ENCODE measurements around the gene SIRT3.
"Not testable (repeated sequence)": the region's sequence is repeated elsewhere in the genome, so short reads cannot be mapped to it uniquely, and the experiment has no call there.

SIRT3 gene

GRCh38 chr11:223884-224283 is 12.3 kb downstream of the SIRT3 start:
- Histone ChIP-seq H3K27me3 (ENCODE audit: insufficient read depth, low read length) (no peaks in the 10 kb centered on the region), H2AFZ (ENCODE audit: low read depth, low read length) (no peak overlapping the region), H3K4me1 (ENCODE audit: insufficient read depth, low read length) (no peaks in the 10 kb centered on the region), H3K36me3 (ENCODE audit: insufficient read depth, low read length) (peaks cover 20% of the 10 kb centered on the region), H3K9me3 (ENCODE audit: low read length) (no peaks in the 10 kb centered on the region), H3K4me3 (ENCODE audit: low read length) (no peak overlapping the region)

- Histone ChIP-seq H3K9me3 (ENCODE audit: low read length) (no peaks in the 10 kb centered on the region), H3K27me3 (ENCODE audit: insufficient read depth, low read length) (no peaks in the 10 kb centered on the region)
Measured at GRCh38 chr11:223026-223789, 12.9 kb downstream of the SIRT3 start.

GRCh38 chr11:221998-222789 is 13.9 kb downstream of the SIRT3 start:
- Histone ChIP-seq H3K27me3 (ENCODE audit: insufficient read depth, low read length) (no peaks in the 10 kb centered on the region), H3K4me1 (ENCODE audit: insufficient read depth, low read length) (no peaks in the 10 kb centered on the region), H3K36me3 (ENCODE audit: insufficient read depth, low read length) (peaks cover 22% of the 10 kb centered on the region), H2AFZ (ENCODE audit: low read depth, low read length) (no peak overlapping the region), H3K9me3 (ENCODE audit: low read length) (no peaks in the 10 kb centered on the region), H3K4me3 (ENCODE audit: low read length) (no peak overlapping the region)

More at GRCh38 chr11:223026-223789, 12.9 kb downstream of the SIRT3 start:
- Histone ChIP-seq H3K4me1 (ENCODE audit: insufficient read depth, low read length) (no peaks in the 10 kb centered on the region), H2AFZ (ENCODE audit: low read depth, low read length) (no peak overlapping the region), H3K36me3 (ENCODE audit: insufficient read depth, low read length) (peaks cover 22% of the 10 kb centered on the region), H3K4me3 (ENCODE audit: low read length) (no peak overlapping the region)

- H2AFZ ChIP-seq (ENCODE audit: low read depth, low read length), result no peak overlapping the region
- H3K4me1 ChIP-seq (ENCODE audit: insufficient read depth, low read length), result no peaks in the 10 kb centered on the region
- H3K9me3 ChIP-seq (ENCODE audit: low read length), result no peaks in the 10 kb centered on the region
- peaks cover 24% of the 10 kb centered on the region for H3K36me3 ChIP-seq (ENCODE audit: insufficient read depth, low read length)
- no peaks in the 10 kb centered on the region for H3K27me3 ChIP-seq (ENCODE audit: insufficient read depth, low read length)
- H3K4me3 ChIP-seq (ENCODE audit: low read length), result no peak overlapping the region
Measured at GRCh38 chr11:221539-221938, 14.6 kb downstream of the SIRT3 start.

GRCh38 chr11:220641-221215 is 15.4 kb downstream of the SIRT3 start:
- not testable (repeated sequence) for H3K4me1 ChIP-seq (ENCODE audit: insufficient read depth, low read length); H2AFZ ChIP-seq (ENCODE audit: low read depth, low read length); H3K9me3 ChIP-seq (ENCODE audit: low read length); H3K4me3 ChIP-seq (ENCODE audit: low read length); H3K27me3 ChIP-seq (ENCODE audit: insufficient read depth, low read length)
- H3K36me3 ChIP-seq (ENCODE audit: insufficient read depth, low read length), result peaks cover 24% of the 10 kb centered on the region

- H3K4me1 ChIP-seq (ENCODE audit: insufficient read depth, low read length), result no peaks in the 10 kb centered on the region
- no peaks in the 10 kb centered on the region for H3K27me3 ChIP-seq (ENCODE audit: insufficient read depth, low read length)
- H3K4me3 ChIP-seq (ENCODE audit: low read length), result no peak overlapping the region
- H3K9me3 ChIP-seq (ENCODE audit: low read length), result no peaks in the 10 kb centered on the region
- no peak overlapping the region for H2AFZ ChIP-seq (ENCODE audit: low read depth, low read length)
- H3K36me3 ChIP-seq (ENCODE audit: insufficient read depth, low read length), result peaks cover 40% of the 10 kb centered on the region
Measured at GRCh38 chr11:218815-219593, 17.1 kb downstream of the SIRT3 start.

- Histone ChIP-seq H3K4me1 (ENCODE audit: insufficient read depth, low read length) (no peaks in the 10 kb centered on the region), H3K9me3 (ENCODE audit: low read length) (no peaks in the 10 kb centered on the region), H3K4me3 (ENCODE audit: low read length) (no peak overlapping the region), H3K36me3 (ENCODE audit: insufficient read depth, low read length) (peaks cover 46% of the 10 kb centered on the region), H2AFZ (ENCODE audit: low read depth, low read length) (no peak overlapping the region), H3K27me3 (ENCODE audit: insufficient read depth, low read length) (no peaks in the 10 kb centered on the region)
Measured at GRCh38 chr11:217704-218103, 18.4 kb downstream of the SIRT3 start.

GRCh38 chr11:216081-216974 is 19.8 kb downstream of the SIRT3 start:
- H3K4me1 ChIP-seq (ENCODE audit: insufficient read depth, low read length), result no peaks in the 10 kb centered on the region
- no peak overlapping the region for H3K4me3 ChIP-seq (ENCODE audit: low read length)
- no peaks in the 10 kb centered on the region for H3K9me3 ChIP-seq (ENCODE audit: low read length)
- H3K27me3 ChIP-seq (ENCODE audit: insufficient read depth, low read length), result no peaks in the 10 kb centered on the region
- no peak overlapping the region for H2AFZ ChIP-seq (ENCODE audit: low read depth, low read length)
- H3K36me3 ChIP-seq (ENCODE audit: insufficient read depth, low read length), result peaks cover 51% of the 10 kb centered on the region

- Histone ChIP-seq H3K4me3 (ENCODE audit: low read length) (no peak overlapping the region), H3K4me1 (ENCODE audit: insufficient read depth, low read length) (no peaks in the 10 kb centered on the region), H3K36me3 (ENCODE audit: insufficient read depth, low read length) (peaks cover 58% of the 10 kb centered on the region), H2AFZ (ENCODE audit: low read depth, low read length) (no peak overlapping the region), H3K9me3 (ENCODE audit: low read length) (no peaks in the 10 kb centered on the region), H3K27me3 (ENCODE audit: insufficient read depth, low read length) (no peaks in the 10 kb centered on the region)
Measured at GRCh38 chr11:215581-216037, 20.5 kb downstream of the SIRT3 start.

- Histone ChIP-seq H3K4me1 (ENCODE audit: insufficient read depth, low read length) (peaks cover 13% of the 10 kb centered on the region), H3K9me3 (ENCODE audit: low read length) (no peaks in the 10 kb centered on the region), H2AFZ (ENCODE audit: low read depth, low read length) (no peak overlapping the region), H3K36me3 (ENCODE audit: insufficient read depth, low read length) (peaks cover 71% of the 10 kb centered on the region), H3K4me3 (ENCODE audit: low read length) (no peak overlapping the region), H3K27me3 (ENCODE audit: insufficient read depth, low read length) (no peaks in the 10 kb centered on the region)
Measured at GRCh38 chr11:214083-214482, 22.1 kb downstream of the SIRT3 start.

GRCh38 chr11:213111-213510 is 23.0 kb downstream of the SIRT3 start:
- peaks cover 66% of the 10 kb centered on the region for H3K36me3 ChIP-seq (ENCODE audit: insufficient read depth, low read length)
- H3K4me1 ChIP-seq (ENCODE audit: insufficient read depth, low read length), result peaks cover 17% of the 10 kb centered on the region
- no peak overlapping the region for H3K4me3 ChIP-seq (ENCODE audit: low read length)
- no peak overlapping the region for H2AFZ ChIP-seq (ENCODE audit: low read depth, low read length)
- no peaks in the 10 kb centered on the region for H3K9me3 ChIP-seq (ENCODE audit: low read length)
- no peaks in the 10 kb centered on the region for H3K27me3 ChIP-seq (ENCODE audit: insufficient read depth, low read length)
